Stimulated activated CD8-positive, alpha-beta memory T cell treated with anti-CD3 and anti-CD28 coated beads, Interleukin-12 subunit alpha, Interleukin-12 subunit beta, amount 100 ng/mL, for 1 hour (primary cell): ENCODE measurements around the gene RAB3D.

ENCODE experiments used
- DNase-seq: peaks from one replicate; pipeline ENCODE4 v3.0.0-alpha.2; 2020; ENCODE audit warnings: low read depth

The RAB3D gene

DNA sequence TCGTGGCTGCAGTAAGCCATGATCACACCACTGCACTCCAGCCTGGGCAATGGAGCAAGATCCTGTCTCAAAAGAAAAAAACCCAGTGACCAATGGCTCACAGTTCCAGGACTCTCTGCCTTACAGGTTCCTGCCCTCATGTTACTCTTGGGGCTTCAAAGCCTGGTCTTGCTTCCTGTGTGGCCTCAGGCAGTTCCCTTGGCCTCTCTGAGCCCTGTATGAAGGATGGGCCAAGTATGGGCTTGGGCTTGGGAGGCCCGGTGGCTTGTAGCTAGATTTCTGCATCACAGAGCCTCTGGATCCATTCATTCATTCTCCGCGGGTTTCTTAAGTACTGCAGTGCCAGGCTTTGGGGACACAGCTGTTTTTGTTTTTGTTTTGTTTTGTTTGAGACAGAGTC lies 44.3 kb downstream of the RAB3D start:
- DNase-seq: no peak

- DNase-seq: peak; percentile 60
Measured at GRCh38 chr19:11293433-11294389, 45.7 kb downstream of the RAB3D start.

- DNase-seq: no peak
Measured at GRCh38 chr19:11291991-11292390, 47.5 kb downstream of the RAB3D start.

DNA sequence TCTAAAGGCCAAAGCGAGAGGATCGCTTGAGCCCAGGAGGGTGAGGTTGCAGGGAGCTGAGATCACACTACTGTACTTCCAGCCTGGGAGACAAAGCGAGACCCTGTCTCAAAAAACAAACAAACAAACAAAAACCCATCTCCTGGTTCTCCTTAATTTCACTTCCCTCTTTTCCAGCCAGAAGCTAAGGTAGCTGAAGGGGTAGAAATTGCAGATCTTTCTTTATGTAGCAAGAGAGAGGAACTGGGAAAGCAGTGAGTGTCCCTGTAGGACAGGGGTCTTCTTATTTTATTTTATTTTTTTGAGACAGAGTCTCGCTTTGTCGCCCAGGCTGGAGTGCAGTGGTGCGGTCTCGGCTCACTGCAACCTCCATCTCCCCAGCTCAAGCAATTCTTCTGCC lies 48.0 kb downstream of the RAB3D start:
- no peak for DNase-seq

- no peak for DNase-seq
Measured at GRCh38 chr19:11290256-11290655, 49.2 kb downstream of the RAB3D start.

DNA sequence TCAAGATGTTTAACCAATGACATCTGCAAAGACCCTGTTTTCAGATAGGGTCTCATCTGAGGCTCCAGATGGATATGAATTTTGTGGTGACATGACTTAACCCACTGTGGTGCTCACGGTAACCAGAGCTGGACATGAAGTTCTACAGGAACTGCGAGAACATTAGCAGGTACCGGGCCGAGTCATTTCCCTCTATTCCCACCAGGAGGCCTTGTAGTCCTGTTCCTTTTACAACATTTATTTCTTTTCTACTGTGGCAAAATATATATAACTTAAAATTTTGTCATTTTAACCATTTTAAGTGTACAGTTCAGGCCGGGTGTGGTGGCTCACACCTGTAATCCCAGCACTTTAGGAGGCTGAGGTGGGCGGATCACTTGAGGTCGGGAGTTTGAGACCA lies 51.1 kb downstream of the RAB3D start:
- no peak for DNase-seq

DNA sequence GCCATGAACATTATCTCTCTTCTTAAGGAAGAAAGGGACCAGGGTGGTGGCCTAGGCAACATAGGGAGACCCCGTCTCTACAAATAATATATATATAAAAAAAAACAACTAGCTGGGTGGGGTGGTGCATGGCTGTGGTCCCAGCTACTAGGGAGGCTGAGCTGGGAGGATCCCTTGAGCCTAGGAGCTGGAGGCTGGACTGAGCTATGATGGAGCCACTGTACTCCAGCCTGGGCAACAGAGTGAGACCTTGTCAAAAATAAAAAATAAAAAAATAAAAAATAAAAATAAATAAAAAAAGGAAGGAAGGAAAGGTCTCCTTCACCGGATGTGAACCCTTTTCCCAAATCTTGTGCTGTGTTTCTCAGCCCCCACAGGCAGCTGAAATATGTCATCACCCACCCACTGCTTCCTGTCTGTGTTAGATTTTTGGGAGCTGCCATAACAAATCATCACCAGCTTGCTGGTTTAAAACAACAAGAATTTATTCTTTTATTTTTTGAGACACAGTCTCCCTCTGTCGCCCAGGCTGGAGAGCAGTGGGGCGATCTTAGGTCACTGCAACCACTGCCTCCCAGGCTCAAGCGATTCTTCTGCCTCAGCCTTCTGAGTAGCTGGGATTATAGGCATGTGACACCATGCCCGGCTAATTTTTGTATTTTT lies 53.0 kb downstream of the RAB3D start:
- DNase-seq: no peak

DNA sequence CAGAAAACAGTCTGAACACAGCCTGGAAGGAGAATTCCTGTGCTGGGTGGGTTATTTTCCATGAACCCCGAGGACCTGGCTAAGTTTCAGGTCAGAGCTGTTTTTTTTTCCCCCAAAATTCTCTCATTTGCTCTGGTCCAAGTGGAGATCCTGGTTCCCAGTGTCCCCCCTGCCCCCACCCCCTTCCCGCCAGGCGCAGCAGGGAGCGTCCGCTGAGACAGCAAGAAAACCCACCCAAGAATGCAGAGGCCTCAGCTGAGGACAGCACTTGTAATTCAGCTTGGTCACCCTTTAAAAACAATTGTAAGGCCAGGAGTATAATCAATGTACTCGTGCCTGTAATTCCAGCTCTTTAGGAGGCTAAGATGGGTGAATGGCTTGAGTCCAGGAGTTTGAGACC lies 54.9 kb downstream of the RAB3D start:
- DNase-seq: no peak

- no peak for DNase-seq
Measured at GRCh38 chr19:11281356-11282049, 58.0 kb downstream of the RAB3D start.

GRCh38 chr19:11279505-11280236 lies 59.8 kb downstream of the RAB3D start:
- DNase-seq: no peak

- DNase-seq: no peak
Measured at GRCh38 chr19:11278670-11279069, 60.8 kb downstream of the RAB3D start.

DNA sequence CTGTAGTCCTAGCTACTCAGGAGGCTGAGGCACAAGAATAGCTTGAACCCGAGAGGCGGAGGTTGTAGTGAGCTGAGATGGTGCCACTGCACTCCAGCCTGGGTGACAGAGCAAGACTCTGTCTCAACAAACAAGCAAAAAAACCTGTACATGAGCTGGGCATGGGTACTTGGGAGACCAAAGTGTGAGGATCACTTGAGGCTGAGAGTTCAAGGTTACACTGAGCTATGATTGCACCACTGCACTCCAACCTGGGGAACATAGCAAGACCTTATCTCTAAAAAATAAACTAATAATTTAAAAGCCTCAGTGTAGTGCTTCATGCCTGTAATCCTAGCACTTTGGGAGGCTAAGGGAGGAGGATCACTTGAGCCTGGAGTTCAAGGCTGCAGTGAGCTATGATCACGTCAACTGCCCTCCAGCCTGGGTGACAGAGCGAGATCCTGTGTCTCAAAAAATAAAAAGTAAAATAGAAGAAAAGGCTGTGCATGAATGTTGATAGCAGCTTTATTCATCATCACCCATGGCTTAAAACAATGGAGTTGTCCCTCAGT lies 64.8 kb downstream of the RAB3D start:
- DNase-seq: no peak

- DNase-seq: no peak
Measured at GRCh38 chr19:11273989-11274388, 65.5 kb downstream of the RAB3D start.

DNA sequence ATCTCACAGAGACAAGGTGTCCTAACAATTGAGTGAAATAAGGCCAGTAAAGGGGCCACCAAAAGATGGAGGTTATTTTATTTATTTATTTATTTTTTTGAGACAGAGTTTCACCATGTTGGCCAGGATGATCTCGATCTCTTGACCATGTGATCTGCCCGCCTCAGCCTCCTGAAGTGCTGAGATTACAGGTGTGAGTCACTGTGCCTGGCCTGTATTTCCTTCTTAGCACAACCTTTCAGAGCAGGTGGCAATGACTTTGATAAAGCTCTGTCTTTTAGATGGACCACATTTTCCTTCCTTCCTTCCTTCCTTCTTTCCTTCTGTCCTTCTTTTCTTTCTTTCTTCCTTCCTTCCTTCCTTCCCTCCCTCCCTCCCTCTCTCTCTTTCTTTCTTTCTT lies 66.2 kb downstream of the RAB3D start:
- no peak for DNase-seq
